Tibial nerve (tissue), 4 donors: ENCODE data around the gene RAB23. TPM values are rescaled to one million over a fixed set of nuclear protein-coding genes. Genes with fewer than 3 reads are reported as not detected.
A peak's percentile ranks its signal among the peaks of the same experiment; 100 is the strongest.

Experiments used
- DNase-seq, 2 donors: peaks; one replicate each; pipeline ENCODE4 v3.0.0-alpha.2; 2019; ENCODE audit warnings: low spot score in 2 of 2
- H3K27ac ChIP-seq, 4 donors: fragments of 200-600 bp; sonication (generic) in 3 of 4; one replicate each; pipeline ENCODE4 v1.5.1; 2017 to 2019; ENCODE audit warnings: mild to moderate bottlenecking in 1 of 4
- H3K27me3 ChIP-seq, 2 donors: fragments of 200-600 bp; sonication (generic) in 1 of 2; one replicate each; pipeline versions ENCODE4 v1.5.1 to v1.6.0; 2017 to 2019
- H3K36me3 ChIP-seq, 3 donors: fragments of 200-600 bp; sonication (generic); one replicate each; pipeline ENCODE4 v1.5.1; 2018 to 2019
- H3K4me1 ChIP-seq, 4 donors: fragments of 200-600 bp; sonication (generic) in 3 of 4; one replicate each; pipeline ENCODE4 v1.5.1; 2017 to 2019
- H3K4me3 ChIP-seq, 4 donors: fragments of 200-600 bp; sonication (generic) in 3 of 4; one replicate each; pipeline ENCODE4 v1.5.1; 2017 to 2019; ENCODE audit warnings: mild to moderate bottlenecking in 1 of 4, moderate library complexity in 1 of 4
- H3K9me3 ChIP-seq, 4 donors: fragments of 200-600 bp; sonication (generic) in 3 of 4; one replicate each; pipeline ENCODE4 v1.5.1; 2017 to 2019
- CTCF ChIP-seq, 5 experiments: fragments of 200-600 bp in 3 of 5; fragments of 450-650 bp in 2 of 5; sonication (generic) in 3 of 5; IDR thresholded peaks; one replicate each; pipeline ENCODE4 v1.5.1; 2016 to 2019; ENCODE audit warnings: antibody characterized with exemption in 5 of 5, mild to moderate bottlenecking in 3 of 5, moderate library complexity in 2 of 5
- EP300 ChIP-seq, 2 donors: sonication (generic); formaldehyde crosslinking; IDR thresholded peaks; one replicate each; pipeline ENCODE4 v1.6.1; 2017; ENCODE audit warnings: antibody characterized with exemption in 2 of 2, mild to moderate bottlenecking in 1 of 2
- POLR2A ChIP-seq, 2 donors: fragments of 450-650 bp; IDR thresholded peaks; one replicate each; pipeline ENCODE4 v1.6.1; 2017; ENCODE audit warnings: antibody characterized with exemption in 2 of 2, mild to moderate bottlenecking in 2 of 2, moderate library complexity in 2 of 2
- WGBS, 2 donors: methylation state at CpG; one replicate each; pipeline ENCODE4 v1.1.5; 2018; 5-methylcytosine and 5-hydroxymethylcytosine counted together
- total RNA-seq, 4 donors: library from RNA; depleted of rRNA; stranded (reverse); fragments of >200 nt; gene quantifications; one replicate each; pipeline ENCODE4 v1.1.0, GENCODE V29; 2016

Gene RAB23
- total RNA-seq, 4 donors from 2014 or later = 17.1 to 26.8 (median 20.1) TPM

- peaks cover 0 to 9% (median 3%) of the 10 kb centered on the region in 4 donors for H3K4me1 ChIP-seq
- no peak for TF ChIP-seq POLR2A (IDR thresholded peaks at IDR 0.05)
- TF ChIP-seq EP300 (IDR thresholded peaks at IDR 0.05) = no peak
- TF ChIP-seq CTCF (IDR thresholded peaks at IDR 0.05) = no peak
- peaks cover 0 to 35% (median 0%) of the 10 kb centered on the region in 3 donors for H3K36me3 ChIP-seq
- H3K9me3 ChIP-seq = no peaks in the 10 kb centered on the region
- H3K27ac ChIP-seq = no peak overlapping the region
- no peaks in the 10 kb centered on the region for H3K27me3 ChIP-seq
- 66 to 80% methylated on average over 2 of the region's 2 CpGs for WGBS, 2 donors
- DNase-seq = no peak
- H3K4me3 ChIP-seq = no peak overlapping the region
These were observed 40.1 kb downstream of the RAB23 start for GRCh38 chr6:57182017-57182432.

GRCh38 chr6:57180596-57180995 lies 41.5 kb downstream of the RAB23 start:
- H3K4me1 ChIP-seq = peaks cover 0 to 10% (median 4%) of the 10 kb centered on the region in 4 donors
- H3K9me3 ChIP-seq = no peaks in the 10 kb centered on the region
- TF ChIP-seq POLR2A (IDR thresholded peaks at IDR 0.05) (no peak), EP300 (IDR thresholded peaks at IDR 0.05) (no peak), CTCF (IDR thresholded peaks at IDR 0.05) (no peak)
- peaks cover 0 to 31% (median 0%) of the 10 kb centered on the region in 3 donors for H3K36me3 ChIP-seq
- WGBS, 2 donors = 78 to 88% methylated on average over 3 of the region's 3 CpGs
- H3K4me3 ChIP-seq = no peak overlapping the region
- no peak overlapping the region for H3K27ac ChIP-seq
- H3K27me3 ChIP-seq = no peaks in the 10 kb centered on the region
- no peak for DNase-seq

DNA sequence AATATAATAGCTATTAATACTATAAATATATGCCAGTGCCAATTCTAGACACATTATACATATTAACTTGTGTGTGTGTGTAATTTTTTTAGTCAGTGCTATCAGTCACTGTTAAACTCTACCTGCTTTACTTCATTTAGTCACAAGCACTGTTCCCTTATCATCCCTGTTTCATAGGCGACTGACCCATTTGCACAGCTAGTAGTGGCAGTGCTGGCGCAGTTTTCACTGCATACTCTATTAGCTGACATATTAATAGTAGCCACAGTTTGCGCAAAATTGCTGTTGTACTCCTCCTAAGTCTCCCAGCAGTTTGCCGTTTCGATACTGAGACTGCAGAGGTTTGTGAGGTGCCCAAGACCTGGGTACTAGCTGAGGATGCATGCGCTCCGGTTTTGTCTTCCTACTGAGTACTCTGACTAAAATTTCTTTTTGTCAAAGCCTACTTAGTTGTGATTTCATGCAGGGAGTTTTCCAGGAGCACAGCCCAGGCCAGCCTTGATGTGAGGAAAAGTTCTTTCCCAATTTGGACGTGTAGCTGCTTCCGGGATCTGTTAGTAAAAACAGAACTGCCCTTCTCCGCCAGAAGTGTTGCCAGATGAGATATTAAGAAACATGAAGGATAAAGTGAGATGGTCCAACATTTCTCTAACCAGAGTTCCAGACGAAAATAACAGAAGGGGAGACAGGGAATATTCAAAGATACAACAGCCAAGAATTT lies 44.4 kb downstream of the RAB23 start:
- Histone ChIP-seq H3K9me3 (no peaks in the 10 kb centered on the region), H3K27me3 (no peaks in the 10 kb centered on the region), H3K4me3 (no peak overlapping the region), H3K27ac (peak overlapping the region; percentile 13 to 81 (median 56)), H3K36me3 (peaks cover 0 to 8% (median 0%) of the 10 kb centered on the region in 3 donors), H3K4me1 (peaks cover 0 to 23% (median 9%) of the 10 kb centered on the region in 4 donors)
- peak; percentile 40 to 68 for DNase-seq
- WGBS, 2 donors = 59 to 63% methylated on average over 11 of the region's 11 CpGs
- TF ChIP-seq POLR2A (IDR thresholded peaks at IDR 0.05) (no peak), CTCF (IDR thresholded peaks at IDR 0.05) (no peak), EP300 (IDR thresholded peaks at IDR 0.05) (peak; percentile 11 to 50)

GRCh38 chr6:57174511-57174907 lies 47.6 kb downstream of the RAB23 start:
- H3K36me3 ChIP-seq = no peaks in the 10 kb centered on the region
- no peaks in the 10 kb centered on the region for H3K9me3 ChIP-seq
- no peak overlapping the region for H3K4me3 ChIP-seq
- H3K4me1 ChIP-seq = peaks cover 0 to 30% (median 9%) of the 10 kb centered on the region in 4 donors
- H3K27ac ChIP-seq = peak overlapping the region in 2 of 4 donors; percentile 61 to 96
- TF ChIP-seq EP300 (IDR thresholded peaks at IDR 0.05) (no peak), CTCF (IDR thresholded peaks at IDR 0.05) (no peak), POLR2A (IDR thresholded peaks at IDR 0.05) (no peak)
- no peak for DNase-seq
- WGBS, 2 donors = 84 to 85% methylated on average over 3 of the region's 3 CpGs
- no peaks in the 10 kb centered on the region for H3K27me3 ChIP-seq

DNA sequence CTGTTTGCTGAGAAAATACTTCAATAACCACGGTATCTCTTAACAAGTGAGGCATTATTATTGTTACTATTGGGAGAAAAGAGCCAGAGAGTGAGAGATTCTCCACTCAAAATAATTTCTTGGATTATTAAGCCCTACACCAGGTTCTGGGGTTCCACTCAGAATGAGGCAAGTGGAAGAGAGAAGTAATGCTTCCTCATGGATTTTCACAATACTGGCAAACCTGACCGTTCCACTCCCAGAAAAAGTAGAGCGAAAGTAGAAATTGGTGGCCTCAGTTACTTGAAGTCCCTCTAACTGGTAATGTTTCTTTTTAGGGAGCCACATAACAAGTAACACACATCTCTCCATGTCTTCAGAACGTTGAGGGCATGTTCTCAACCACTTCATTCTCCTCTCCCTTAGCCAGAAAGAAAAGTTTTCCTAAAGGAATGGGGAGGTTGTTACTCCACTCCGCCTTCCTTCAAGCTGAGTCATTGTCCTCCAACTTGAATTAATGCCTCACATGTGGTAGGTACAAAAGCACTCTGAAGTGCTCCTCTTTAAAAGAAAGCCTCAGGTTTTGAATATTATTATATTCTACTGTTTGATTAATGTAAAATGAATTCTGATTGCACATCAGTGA lies 48.1 kb downstream of the RAB23 start:
- Histone ChIP-seq H3K4me3 (peak overlapping the region; percentile 63 to 85 (median 73)), H3K36me3 (no peaks in the 10 kb centered on the region), H3K27ac (peak overlapping the region; percentile 30 to 96 (median 74)), H3K27me3 (no peaks in the 10 kb centered on the region), H3K4me1 (peaks cover 0 to 30% (median 9%) of the 10 kb centered on the region in 4 donors), H3K9me3 (no peaks in the 10 kb centered on the region)
- 50 to 52% methylated on average over 5 of the region's 5 CpGs for WGBS, 2 donors
- TF ChIP-seq POLR2A (IDR thresholded peaks at IDR 0.05) = no peak
- TF ChIP-seq EP300 (IDR thresholded peaks at IDR 0.05) = peak in 1 of 2 donors; percentile 20
- TF ChIP-seq CTCF (IDR thresholded peaks at IDR 0.05) = no peak
- peak in 1 of 2 donors; percentile 15 for DNase-seq
